Measurements from ENCODE around the gene MERTK.
"Not testable (repeated sequence)": the region's sequence is repeated elsewhere in the genome, so short reads cannot be mapped to it uniquely, and the experiment has no call there.

MERTK gene

DNA sequence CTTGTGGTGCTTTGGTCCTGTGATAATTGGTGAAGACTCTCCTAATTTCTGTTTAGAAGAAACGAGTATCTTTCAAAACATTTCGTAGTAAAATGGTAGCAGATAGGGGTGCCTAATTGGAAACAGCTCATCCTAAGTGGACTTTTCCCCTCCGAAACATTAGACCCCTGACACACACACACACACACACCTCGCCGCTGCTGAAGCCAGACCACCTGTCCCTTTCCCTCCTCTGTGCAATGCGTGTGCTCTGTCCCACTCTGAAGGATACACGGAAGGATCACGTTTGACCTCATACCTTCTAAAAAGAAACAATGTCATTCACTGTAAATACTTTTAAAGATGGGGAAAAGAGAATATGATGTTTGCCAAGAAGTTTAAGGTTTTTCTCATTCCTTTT lies 120.4 kb downstream of the MERTK start:
- no peak for DNase-seq

DNA sequence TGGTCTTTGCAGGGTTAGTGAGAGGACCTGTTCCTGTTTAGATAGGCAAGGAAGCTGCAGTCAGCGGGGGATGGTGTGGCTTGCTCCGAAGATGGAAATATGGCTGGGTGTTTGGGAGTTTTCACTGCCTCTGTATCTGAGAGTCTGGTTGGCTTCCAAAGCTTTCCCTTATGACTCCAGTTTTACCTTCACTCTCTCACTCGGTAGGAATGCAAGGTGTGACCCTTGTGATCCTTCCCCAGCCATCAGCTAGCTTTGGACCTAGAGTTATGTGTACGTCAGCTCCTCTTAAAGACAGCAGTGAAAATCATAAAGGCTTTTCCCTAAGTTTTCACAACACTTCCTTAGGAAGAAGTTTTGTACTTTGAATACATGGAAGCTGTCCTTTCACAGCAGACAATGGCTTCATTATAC lies 121.2 kb downstream of the MERTK start:
- DNase-seq = no peak

- no peak for DNase-seq
Measured at GRCh38 chr2:112020561-112020960, 122.2 kb downstream of the MERTK start.

DNA sequence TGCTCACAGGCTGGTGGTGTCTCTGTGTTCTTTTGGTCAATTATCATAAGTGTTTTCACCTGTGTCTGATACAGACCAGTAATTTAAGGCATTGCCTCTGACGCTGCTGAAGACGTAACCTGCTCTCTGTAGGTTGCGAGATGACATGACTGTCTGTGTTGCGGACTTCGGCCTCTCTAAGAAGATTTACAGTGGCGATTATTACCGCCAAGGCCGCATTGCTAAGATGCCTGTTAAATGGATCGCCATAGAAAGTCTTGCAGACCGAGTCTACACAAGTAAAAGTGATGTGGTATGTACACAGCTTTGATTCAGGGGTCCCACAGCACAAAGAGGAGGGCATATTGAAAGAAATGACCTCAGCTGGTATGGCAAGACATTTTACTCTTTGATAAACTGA lies 122.9 kb downstream of the MERTK start:
- DNase-seq = no peak

DNA sequence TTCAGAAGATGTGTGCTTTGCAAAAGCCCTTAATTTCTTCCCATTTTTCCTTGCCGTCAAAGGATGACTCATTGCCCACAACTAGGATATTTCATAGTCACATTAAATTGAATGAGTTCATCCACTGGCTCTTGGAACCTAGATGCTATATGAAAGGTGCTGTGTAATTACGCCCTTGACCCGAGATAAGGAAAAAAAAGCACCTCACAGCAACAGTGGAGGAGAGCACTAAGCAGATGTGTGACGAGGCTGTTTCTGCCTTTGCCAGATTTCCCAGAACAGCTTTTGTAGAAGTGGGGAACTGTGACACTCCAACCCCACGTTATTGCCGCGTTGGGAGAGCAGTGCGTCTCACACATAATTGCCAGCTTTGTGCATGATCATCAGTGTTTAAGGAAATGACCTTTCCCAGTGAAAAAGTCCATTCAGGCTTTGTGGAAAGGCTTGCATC lies 123.4 kb downstream of the MERTK start:
- DNase-seq = no peak

- no peak for DNase-seq
Measured at GRCh38 chr2:112023707-112024106, 125.3 kb downstream of the MERTK start.

- DNase-seq = no peak
Measured at GRCh38 chr2:112024231-112024630, 125.8 kb downstream of the MERTK start.

GRCh38 chr2:112024896-112025491 lies 126.6 kb downstream of the MERTK start:
- DNase-seq = no peak

DNA sequence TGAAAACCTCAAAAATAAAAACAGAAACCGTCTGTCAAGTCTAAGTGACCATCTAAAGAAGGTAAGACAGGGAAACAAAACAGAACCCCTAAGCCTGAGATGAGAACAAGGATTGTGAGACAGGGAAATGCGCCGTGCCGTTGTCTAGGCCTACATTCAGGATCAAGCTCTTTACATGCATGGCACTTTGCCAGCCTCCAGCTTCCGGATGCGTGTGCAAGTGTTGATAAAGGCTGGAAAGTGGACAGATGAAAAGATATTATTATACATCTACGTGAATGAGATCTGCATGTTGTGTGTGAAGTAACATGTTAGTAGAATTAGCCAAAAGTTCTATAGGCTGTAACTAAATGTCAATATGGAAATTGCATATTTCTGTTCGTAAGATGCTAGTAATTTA lies 128.1 kb downstream of the MERTK start:
- DNase-seq = no peak

DNA sequence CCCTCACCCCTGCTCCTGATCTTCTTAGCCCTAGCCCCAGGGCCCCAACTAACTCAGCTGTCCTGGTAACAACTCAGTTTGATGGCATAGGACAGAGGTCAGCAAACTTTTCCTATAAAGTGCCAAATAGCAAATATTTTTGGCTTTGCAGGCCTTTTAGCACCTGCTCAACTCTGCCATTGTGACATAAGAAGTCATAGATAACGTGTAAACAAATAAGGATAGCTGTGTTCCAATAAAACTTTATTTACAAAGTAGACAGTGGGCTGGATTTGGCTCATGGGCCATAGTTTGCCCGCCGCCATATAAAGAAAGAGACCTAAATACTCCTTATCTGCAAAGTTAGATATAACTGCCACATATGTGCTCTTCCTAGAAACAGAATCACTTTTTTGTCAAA lies 129.4 kb downstream of the MERTK start:
- DNase-seq = no peak

DNA sequence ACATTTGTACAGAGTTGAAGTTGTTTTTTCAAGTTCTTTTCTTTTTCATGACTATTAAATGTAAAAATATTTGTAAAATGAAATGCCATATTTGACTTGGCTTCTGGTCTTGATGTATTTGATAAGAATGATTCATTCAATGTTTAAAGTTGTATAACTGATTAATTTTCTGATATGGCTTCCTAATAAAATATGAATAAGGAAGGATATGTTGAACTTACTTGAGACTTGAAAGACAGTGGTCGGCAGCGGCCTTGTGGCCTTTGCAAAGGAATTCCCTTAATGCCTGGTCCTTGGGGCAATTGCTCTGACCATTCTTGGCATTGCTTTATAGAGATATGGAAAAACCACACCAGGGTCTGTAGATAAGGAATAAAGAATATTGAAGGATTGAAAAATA lies 130.8 kb downstream of the MERTK start:
- DNase-seq = no peak

DNA sequence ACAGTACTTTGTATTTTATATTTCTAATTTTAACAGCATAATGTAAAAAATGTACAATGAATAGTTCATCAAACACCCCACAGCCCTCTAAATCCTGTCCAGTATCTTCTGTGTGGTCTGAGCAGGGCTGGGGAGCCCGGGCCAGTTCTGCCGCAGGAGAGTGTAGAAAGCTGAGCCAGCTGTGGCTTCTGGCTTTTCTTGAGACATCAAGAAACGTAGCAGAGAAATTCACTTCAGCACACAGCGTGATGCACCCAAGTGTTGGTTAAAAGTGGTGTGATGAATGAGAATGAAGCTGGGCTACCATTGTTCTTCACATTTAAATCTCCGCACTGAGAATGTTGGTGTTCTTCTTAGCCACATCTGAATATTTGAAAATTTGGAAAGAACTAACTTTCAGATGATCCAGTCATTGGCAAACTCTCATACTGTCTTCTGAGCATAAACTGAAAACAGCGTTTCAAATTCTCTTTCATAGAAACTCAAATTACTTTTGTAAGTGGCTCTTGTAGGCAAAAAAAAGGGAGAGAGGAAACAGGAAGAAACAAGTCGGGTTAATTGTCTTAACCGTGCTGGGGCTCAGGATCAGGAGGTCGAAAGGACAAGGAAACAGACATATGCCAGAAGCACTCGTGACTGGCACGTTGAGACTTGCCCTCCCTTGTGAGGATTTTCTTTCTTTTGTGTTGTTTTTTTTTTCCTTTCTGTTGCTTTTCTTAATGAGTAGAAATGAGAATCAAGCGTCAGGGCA lies 133.2 kb downstream of the MERTK start:
- no peak for DNase-seq

DNA sequence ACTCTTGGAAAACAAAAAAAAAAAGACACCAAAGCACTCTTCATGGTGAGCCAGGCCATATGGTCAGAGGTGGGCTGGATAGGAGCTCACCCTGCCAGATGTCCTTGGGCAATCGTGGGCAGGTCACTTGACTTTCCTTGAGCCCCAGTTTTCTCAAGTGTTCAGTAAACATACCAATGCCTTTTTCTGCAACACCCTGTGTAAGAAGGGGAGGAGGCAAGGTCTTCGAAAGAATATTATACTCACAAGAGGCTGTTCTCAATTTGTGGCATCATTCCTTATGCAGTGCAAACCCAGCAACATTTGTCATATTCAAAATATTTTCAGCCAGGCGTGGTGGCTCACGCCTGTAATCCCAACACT lies 133.8 kb downstream of the MERTK start:
- DNase-seq = no peak

DNA sequence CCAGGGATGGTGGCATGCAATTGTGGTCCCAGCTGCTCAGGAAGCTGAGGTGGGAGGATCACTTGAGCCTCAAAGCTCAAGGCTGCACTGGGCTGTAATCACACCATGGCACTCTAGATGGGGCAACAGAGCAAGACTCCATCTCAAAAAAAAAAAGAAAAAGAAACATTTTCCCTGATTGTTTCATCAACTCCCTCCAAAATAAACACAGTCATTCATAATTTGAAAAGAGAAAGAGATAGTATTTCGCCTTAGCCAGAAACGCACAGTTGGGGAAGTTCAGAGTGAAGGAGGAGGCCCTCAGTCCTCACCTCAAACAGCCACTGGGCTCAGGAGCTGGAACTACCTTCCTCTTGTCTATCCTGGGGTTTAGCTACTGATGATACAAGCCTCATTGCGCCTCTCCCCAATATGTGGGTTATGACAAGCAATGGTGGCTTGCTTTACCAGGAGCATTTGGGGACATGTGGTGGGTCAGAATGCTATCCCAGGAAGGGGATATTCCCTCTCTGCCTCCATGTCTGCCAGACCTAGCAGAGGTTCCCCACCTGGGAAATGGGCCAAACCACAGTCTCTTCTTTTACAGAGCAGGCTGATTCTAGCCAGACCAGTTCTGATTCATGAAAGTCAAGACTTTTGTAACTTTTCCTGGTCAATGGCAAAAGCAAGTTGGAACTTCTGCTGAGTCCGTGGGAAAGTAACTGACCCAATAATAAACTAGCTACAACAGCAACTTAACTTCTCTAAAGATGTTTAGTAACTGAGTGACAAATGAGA lies 134.5 kb downstream of the MERTK start:
- DNase-seq = no peak

GRCh38 chr2:112033600-112033999 lies 135.2 kb downstream of the MERTK start:
- no peak for DNase-seq

GRCh38 chr2:112034924-112035323 lies 136.5 kb downstream of the MERTK start:
- no peak for DNase-seq

DNA sequence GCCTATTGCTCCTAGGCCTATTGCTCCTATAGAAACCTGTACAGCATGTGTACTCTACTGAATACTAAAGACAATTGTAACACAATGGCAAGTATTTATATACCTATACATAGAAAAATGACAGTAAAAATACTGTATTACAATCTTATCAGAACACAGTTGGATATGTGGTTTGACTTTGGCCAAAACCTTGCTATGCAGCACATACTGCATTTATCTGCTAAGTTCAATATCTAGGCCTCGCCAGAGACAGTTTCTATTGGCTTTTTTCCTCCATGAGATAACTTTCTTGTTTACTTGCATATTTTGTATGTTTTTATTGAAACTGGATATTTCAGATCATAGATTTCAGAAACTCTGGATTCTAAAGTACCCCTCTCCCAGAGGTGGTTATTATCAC lies 137.4 kb downstream of the MERTK start:
- DNase-seq = no peak

DNA sequence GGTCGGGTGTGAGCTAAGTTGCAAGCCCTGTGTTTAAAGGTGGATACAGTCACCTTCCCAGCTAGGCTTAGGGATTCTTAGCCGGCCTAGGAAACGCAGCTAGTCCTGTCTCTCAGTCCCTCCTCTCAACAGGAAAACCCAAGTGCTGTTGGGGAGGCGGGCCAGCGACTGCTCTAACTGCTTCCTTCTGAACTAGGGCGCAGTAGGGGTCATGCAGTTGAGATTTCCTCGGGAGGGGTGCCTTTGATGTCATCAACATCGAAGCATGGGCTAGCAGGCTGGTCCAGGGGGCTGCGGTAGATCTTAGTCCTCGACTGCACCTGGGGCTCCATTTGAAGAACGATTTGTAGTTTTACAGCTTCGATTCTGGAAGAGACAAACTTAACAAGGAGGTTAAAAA lies 141.1 kb downstream of the MERTK start:
- DNase-seq = not testable (repeated sequence)

GRCh38 chr2:112040066-112040465 lies 141.7 kb downstream of the MERTK start:
- DNase-seq = not testable (repeated sequence)

DNA sequence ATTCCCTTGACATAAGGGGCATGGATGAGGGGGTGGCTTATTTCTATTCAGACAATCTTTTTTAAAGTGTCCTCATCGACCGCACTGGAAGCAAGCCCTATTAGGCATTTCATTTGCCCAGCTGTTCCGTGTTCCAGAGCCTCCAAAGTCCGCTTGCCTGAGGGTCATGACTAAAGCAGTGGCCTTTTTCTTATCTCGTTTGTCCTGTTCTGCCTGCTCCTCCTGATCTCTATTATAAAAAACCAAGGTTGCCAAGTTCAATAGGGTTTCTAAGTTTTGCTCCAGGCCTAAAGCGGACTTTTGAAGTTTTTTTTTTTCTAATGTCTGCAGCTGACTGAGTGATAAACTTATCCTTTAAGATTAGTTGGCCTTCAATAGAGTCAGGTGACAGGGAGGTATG lies 143.1 kb downstream of the MERTK start:
- not testable (repeated sequence) for DNase-seq

GRCh38 chr2:112045446-112046014 lies 147.1 kb downstream of the MERTK start:
- no peak for DNase-seq

GRCh38 chr2:112046231-112046630 lies 147.8 kb downstream of the MERTK start:
- DNase-seq = no peak

GRCh38 chr2:112047537-112048235 lies 149.3 kb downstream of the MERTK start:
- DNase-seq = no peak

Measured in SW 1271 (cell line).